Testis (tissue), 2 donors: Measurements from ENCODE around the gene CLCA2.

Experiments
- CTCF ChIP-seq, 3 experiments: fragments of 450-650 bp in 2 of 3; fragments of 200-600 bp in 1 of 3; sonication (generic) in 1 of 3; IDR thresholded peaks; one replicate each; pipeline ENCODE4 v1.5.1; 2016 to 2019; ENCODE audit warnings: antibody characterized with exemption in 3 of 3, mild to moderate bottlenecking in 2 of 3, moderate library complexity in 1 of 3
- POLR2A ChIP-seq: fragments of 450-650 bp; IDR thresholded peaks from one replicate; pipeline ENCODE4 v1.6.1; 2017; ENCODE audit warnings: antibody characterized with exemption, mild to moderate bottlenecking, moderate library complexity

- no peak for TF ChIP-seq CTCF (IDR thresholded peaks at IDR 0.05)
- no peak for TF ChIP-seq POLR2A
Observed at GRCh38 chr1:86394416-86394815, 29.6 kb upstream of the CLCA2 start.
